Measurements from ENCODE around the gene USP34.

The USP34 gene

GRCh38 chr2:61343141-61343540 lies 127.7 kb downstream of the USP34 start:
- H3K36me3 ChIP-seq (replicated peaks; ENCODE audit: insufficient read depth, low read length), result 0 out of 2 replicates have a peak, but pooled peaks cover 12% of the 10 kb centered on the region
- no peak overlapping the region for H2AFZ ChIP-seq (ENCODE audit: low read length)
- no peak overlapping the region for H3K4me2 ChIP-seq (ENCODE audit: low read depth, low read length)
- H3K4me1 ChIP-seq (ENCODE audit: low read length), result no peaks in the 10 kb centered on the region
- DNase-seq, result no peak
- H3K27me3 ChIP-seq (replicated peaks; ENCODE audit: insufficient read depth, low read length), result no peaks in the 10 kb centered on the region
- no peak overlapping the region for H3K9ac ChIP-seq (ENCODE audit: low read length)
- H3F3A ChIP-seq (ENCODE audit: insufficient read depth, low read length), result no peaks in the 10 kb centered on the region
- no peaks in the 10 kb centered on the region for H3K9me2 ChIP-seq (replicated peaks; ENCODE audit: insufficient read depth, low read length)
- no peak overlapping the region for H3K4me3 ChIP-seq (ENCODE audit: low read length)
- no peaks in the 10 kb centered on the region for H3K79me2 ChIP-seq (ENCODE audit: low read length)
- TF ChIP-seq EZH2phosphoT487 (IDR thresholded peaks at IDR 0.05; ENCODE audit: low read length) (no peak), CTCF (IDR thresholded peaks at IDR 0.05; ENCODE audit: low read length) (no peak), EZH2 (optimal IDR thresholded peaks at IDR 0.05; ENCODE audit: low read depth, low read length) (no peak)
- no peaks in the 10 kb centered on the region for H3K9me3 ChIP-seq (replicated peaks; ENCODE audit: insufficient read depth, low read length)
- H3K27ac ChIP-seq (ENCODE audit: low read length), result no peak overlapping the region
- H4K20me1 ChIP-seq (ENCODE audit: insufficient read depth, low read length), result no peaks in the 10 kb centered on the region

- Histone ChIP-seq H3K36me3 (replicated peaks; ENCODE audit: insufficient read depth, low read length) (0 out of 2 replicates have a peak, but pooled peaks cover 5% of the 10 kb centered on the region), H3F3A (ENCODE audit: insufficient read depth, low read length) (no peaks in the 10 kb centered on the region), H3K9me2 (replicated peaks; ENCODE audit: insufficient read depth, low read length) (no peaks in the 10 kb centered on the region), H3K27ac (ENCODE audit: low read length) (no peak overlapping the region), H3K4me1 (ENCODE audit: low read length) (no peaks in the 10 kb centered on the region), H4K20me1 (ENCODE audit: insufficient read depth, low read length) (no peaks in the 10 kb centered on the region), H2AFZ (ENCODE audit: low read length) (no peak overlapping the region), H3K4me2 (ENCODE audit: low read depth, low read length) (no peak overlapping the region), H3K79me2 (ENCODE audit: low read length) (no peaks in the 10 kb centered on the region), H3K27me3 (replicated peaks; ENCODE audit: insufficient read depth, low read length) (no peaks in the 10 kb centered on the region), H3K9me3 (replicated peaks; ENCODE audit: insufficient read depth, low read length) (no peaks in the 10 kb centered on the region), H3K4me3 (ENCODE audit: low read length) (no peak overlapping the region), H3K9ac (ENCODE audit: low read length) (no peak overlapping the region)
- no peak for DNase-seq
- TF ChIP-seq EZH2 (optimal IDR thresholded peaks at IDR 0.05; ENCODE audit: low read depth, low read length) (no peak), CTCF (IDR thresholded peaks at IDR 0.05; ENCODE audit: low read length) (no peak), EZH2phosphoT487 (IDR thresholded peaks at IDR 0.05; ENCODE audit: low read length) (no peak)
These were observed 130.6 kb downstream of the USP34 start for GRCh38 chr2:61340242-61340641.

- no peaks in the 10 kb centered on the region for H3K27me3 ChIP-seq (replicated peaks; ENCODE audit: insufficient read depth, low read length)
- no peak overlapping the region for H2AFZ ChIP-seq (ENCODE audit: low read length)
- no peaks in the 10 kb centered on the region for H3K79me2 ChIP-seq (ENCODE audit: low read length)
- no peak overlapping the region for H3K4me2 ChIP-seq (ENCODE audit: low read depth, low read length)
- H3K9me3 ChIP-seq (replicated peaks; ENCODE audit: insufficient read depth, low read length), result no peaks in the 10 kb centered on the region
- no peaks in the 10 kb centered on the region for H3K4me1 ChIP-seq (ENCODE audit: low read length)
- H3K9ac ChIP-seq (ENCODE audit: low read length), result no peak overlapping the region
- H3F3A ChIP-seq (ENCODE audit: insufficient read depth, low read length), result no peaks in the 10 kb centered on the region
- no peaks in the 10 kb centered on the region for H3K36me3 ChIP-seq (replicated peaks; ENCODE audit: insufficient read depth, low read length)
- no peak for DNase-seq
- H3K4me3 ChIP-seq (ENCODE audit: low read length), result no peak overlapping the region
- TF ChIP-seq EZH2 (optimal IDR thresholded peaks at IDR 0.05; ENCODE audit: low read depth, low read length) (no peak), EZH2phosphoT487 (IDR thresholded peaks at IDR 0.05; ENCODE audit: low read length) (no peak), CTCF (IDR thresholded peaks at IDR 0.05; ENCODE audit: low read length) (no peak)
- no peaks in the 10 kb centered on the region for H4K20me1 ChIP-seq (ENCODE audit: insufficient read depth, low read length)
- no peaks in the 10 kb centered on the region for H3K9me2 ChIP-seq (replicated peaks; ENCODE audit: insufficient read depth, low read length)
- no peak overlapping the region for H3K27ac ChIP-seq (ENCODE audit: low read length)
These were observed 132.4 kb downstream of the USP34 start for GRCh38 chr2:61338447-61338846.

Measured in MM.1S (cell line).